AML-193 (cell line): Measurements from ENCODE around the gene BLOC1S4.
"Not testable (repeated sequence)": the region's sequence is repeated elsewhere in the genome, so short reads cannot be mapped to it uniquely, and the experiment has no call there.

Source experiments
- DNase-seq, 2 experiments: peaks; one replicate each; lab custom pipeline; 2025; lab: John Stamatoyannopoulos, UW

Gene BLOC1S4

GRCh38 chr4:6740347-6740746 is 24.4 kb downstream of the BLOC1S4 start:
- no peak for DNase-seq

GRCh38 chr4:6742507-6742906 is 26.5 kb downstream of the BLOC1S4 start:
- DNase-seq, result no peak

DNA sequence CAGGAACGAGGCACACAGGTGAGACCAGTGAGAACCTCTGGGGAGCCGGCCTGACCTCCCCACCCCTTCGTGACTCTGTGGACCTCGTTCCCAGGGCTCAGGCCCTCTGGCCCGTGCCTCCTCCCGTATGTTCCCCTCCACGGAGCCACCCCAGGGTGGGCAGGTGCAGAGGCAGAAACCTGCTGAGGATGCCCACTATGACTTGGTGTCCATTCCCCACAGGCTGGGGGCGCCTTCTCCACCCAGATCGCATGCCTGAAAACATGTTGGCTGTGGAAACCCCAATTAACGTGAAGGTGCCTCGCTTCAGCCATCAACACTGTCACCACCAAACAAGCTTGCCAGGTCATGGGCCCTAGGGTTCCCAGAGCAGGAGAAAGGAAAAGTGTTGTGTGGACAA is 27.0 kb downstream of the BLOC1S4 start:
- no peak for DNase-seq

- DNase-seq, result no peak
Measured at GRCh38 chr4:6746721-6747293, 30.8 kb downstream of the BLOC1S4 start.

- no peak for DNase-seq
Measured at GRCh38 chr4:6747294-6748051, 31.5 kb downstream of the BLOC1S4 start.

GRCh38 chr4:6748286-6748685 is 32.3 kb downstream of the BLOC1S4 start:
- DNase-seq, result no peak

DNA sequence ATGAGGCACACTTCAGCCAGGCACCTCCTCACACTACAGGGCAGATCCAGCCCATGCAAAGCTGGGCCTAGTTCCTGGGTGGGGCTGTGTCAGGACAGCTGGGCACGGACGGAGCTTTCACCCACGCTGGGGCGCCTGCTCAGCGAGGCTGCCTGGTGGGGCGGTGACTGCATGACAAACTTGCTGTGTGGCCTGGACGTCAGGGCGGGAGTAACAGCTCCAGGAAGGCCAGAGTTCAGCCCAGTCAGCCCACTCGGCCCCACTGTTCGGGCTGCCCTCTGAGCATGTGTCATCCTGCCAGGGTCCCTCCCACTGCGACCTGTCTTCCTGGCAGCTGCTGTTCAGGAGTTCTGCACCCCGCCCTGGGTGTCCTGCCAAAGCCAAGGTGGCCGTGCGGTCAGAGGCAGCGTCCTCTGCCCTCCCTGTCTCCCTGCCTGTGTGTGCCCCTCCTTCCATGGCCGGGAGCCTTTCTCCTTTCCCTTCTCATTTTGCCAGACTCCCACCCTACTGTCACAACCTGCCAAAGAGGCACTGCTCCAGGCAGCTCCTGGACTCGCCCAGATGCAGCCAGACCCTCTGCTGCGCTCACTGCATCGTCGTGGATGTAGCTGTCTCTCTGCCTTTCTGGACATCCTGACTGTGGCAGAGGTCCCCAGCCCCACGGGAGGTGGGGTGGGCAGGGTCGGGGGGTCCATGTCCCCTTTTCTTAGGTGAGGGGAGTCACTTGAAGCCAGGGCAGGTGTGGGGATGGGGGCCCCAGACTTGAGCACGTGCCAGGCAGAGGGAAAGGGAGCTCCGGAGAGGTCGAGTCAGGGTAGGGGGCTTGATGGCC is 33.6 kb downstream of the BLOC1S4 start:
- no peak for DNase-seq

DNA sequence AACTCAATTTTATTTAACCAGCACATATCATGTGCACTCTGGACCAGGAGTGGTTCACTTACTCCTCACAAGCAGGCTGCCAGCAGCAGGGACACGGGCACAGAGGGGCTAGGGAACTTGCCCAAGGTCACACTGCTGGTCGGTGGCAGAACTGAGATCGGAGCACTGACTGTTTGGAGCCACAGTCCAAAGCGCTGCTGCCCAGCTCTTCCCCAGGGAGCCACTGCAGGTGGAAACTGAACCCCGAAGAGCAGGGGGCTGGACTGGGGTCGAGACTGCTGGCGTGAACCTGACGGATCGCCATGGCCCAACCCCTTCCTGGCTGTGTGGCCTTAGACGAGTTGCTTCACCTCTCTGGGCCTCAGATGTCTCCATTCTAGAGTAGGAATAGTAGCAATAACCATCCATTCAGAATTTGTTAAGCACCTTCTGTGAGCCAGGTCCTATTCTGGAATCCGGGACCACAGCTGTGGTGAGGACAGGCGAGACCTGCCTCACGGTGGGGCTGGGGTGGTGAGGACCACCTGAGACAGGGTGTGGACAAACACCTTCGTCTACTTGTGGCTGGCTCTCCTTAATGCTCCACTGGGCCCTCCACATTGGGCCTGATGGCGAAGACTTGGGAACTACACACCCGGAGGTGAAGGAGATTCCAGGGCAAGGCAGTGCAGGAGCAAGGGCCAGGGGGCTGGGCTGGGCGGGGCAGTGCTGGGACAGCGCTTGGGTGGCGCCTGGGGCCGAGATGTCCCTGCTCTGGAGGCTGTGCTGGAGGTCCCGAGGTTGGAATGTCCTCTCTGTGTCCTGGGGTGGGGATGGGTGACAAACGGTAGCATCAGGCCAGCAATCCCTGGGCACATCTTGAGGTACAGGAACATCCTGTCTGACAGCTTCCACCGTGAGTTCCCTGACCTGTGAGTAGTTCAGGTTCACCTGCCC is 34.6 kb downstream of the BLOC1S4 start:
- DNase-seq, result no peak

GRCh38 chr4:6751611-6752485 is 35.9 kb downstream of the BLOC1S4 start:
- DNase-seq, result no peak

- peak; percentile 43 to 45 for DNase-seq
Measured at GRCh38 chr4:6752486-6752829, 36.5 kb downstream of the BLOC1S4 start.

GRCh38 chr4:6753103-6753560 is 37.2 kb downstream of the BLOC1S4 start:
- DNase-seq, result no peak

DNA sequence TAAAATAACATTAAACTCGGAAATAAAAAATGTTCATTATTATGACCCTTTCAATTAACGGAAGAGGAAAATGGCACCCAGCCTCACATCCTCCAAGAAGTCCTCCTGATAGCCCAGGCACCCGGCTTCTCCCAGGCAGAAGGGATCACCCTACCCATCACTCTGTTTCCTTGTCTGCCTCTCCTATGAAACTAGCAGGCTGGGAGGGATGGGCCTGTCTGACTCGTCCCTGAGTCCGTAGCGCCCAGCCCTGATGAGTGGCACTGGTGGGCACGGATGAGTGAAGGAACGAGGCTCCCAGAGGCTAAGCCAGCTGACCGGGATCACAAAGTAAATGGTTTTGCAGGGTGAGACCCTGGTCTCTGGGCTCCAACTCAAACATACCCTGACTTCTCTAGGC is 37.9 kb downstream of the BLOC1S4 start:
- DNase-seq, result no peak

DNA sequence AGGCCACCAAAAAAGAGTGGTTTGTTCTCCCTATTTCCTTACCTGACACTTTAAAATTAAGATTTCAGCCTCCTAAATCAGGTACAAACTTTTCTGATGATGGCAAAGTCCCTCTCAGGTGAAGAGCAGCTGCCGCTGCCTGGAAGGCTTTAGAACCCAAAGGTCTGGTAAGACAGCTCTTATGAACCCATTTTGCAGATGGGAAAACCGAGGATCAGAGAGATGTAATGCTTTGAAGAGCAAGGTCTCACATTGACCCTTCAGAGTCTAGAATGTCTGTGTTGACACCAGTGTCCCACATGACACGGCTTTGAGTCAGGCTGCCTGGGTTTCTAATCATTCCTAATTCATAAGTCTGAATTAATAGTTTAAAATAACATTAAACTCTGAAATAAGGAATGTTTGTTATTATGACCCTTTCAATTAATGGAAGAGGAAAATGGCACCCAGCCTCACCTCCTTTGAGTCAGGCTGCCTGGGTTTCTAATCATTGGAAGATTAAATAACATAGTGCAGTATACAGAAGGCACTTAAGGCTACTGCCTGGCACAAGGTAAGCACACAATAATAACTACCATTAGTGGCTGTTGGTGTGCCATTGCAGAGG is 38.6 kb downstream of the BLOC1S4 start:
- DNase-seq, result no peak

DNA sequence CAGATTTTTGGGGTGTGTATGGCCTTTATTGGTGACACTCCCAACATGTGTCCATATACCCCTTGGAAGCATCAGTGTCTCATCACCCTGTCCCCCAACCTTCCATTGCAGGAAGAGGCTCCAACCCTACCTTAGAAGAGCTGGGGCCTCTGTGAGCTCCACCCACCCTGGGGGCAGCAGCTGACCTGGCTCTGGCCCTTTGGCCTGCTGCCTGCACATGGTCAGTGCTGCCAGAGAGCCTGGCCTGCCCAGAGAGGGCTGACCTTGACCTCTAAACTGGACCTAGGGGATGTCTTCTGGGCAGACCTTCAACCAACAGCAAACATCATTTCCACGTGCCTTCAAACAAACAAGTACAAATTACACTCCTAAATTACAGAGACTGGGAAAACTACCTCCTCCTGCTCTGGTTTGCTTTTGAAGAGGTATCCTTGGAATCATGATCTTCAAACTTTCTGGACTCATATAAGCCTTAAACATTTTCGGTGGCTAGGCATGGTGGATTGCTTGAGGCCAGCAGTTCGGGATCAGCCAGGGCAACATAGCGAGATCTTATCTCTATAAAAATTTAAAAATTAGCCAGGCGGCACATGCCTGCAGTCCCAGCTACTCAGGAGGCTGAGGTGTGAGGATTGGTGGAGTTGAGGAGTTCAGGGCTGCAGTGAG is 39.2 kb downstream of the BLOC1S4 start:
- no peak for DNase-seq

DNA sequence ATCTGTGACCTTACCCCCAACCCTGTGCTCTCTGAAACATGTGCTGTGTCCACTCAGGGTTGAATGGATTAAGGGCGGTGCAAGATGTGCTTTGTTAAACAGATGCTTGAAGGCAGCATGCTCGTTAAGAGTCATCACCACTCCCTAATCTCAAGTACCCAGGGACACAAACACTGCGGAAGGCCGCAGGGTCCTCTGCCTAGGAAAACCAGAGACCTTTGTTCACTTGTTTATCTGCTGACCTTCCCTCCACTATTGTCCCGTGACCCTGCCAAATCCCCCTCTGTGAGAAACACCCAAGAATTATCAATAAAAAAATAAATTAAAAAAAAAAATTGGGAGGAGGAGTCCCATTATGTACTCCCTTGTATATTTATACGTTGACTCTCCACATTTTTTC is 40.4 kb downstream of the BLOC1S4 start:
- not testable (repeated sequence) for DNase-seq

GRCh38 chr4:6758728-6759127 is 42.8 kb downstream of the BLOC1S4 start:
- DNase-seq, result no peak

- no peak for DNase-seq
Measured at GRCh38 chr4:6760865-6761264, 44.9 kb downstream of the BLOC1S4 start.

DNA sequence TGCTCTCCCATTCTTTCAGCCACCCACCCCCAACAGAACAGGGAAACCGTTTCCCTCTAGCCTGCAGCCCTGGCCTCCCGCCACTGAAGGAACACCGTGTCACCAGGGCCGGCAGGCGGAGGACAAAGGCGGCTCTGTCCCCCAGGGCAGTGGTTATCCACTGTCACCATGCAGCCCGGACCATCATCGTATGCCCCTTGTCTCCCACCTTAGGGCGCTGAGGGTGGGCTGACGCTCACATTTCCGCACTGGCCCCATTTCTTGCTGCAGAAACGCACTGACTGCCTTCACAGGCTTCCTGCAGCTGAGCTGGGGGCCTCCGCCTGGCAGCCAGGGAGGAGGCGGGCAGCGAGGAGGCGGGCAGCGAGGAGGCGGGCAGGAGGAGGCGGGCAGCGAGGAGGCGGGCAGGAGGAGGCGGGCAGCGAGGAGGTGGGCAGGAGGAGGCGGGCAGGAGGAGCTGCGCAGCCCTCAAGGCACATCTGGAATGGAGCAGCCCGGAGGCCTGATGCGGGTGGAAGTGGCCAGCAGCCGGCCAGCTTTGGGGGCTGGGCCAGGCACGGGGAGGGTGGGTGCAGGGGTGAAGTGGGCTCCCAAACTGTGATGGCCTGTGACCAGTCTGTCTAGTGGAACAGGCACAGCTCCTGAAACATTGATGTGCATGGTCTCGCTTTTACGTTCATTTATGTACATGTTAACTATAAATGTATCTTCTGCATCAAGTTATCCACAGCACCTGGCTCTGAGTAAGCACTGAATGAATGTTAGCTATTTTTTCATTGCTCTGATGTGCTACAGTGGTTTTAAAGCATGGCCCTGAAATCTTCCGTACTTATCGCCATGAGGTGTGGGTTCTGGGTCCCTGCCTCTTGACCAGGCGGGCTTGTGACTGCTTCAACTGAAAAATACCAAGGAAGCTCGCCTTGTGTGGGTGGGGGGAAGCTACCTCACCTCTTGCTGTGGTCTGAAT is 46.0 kb downstream of the BLOC1S4 start:
- DNase-seq, result no peak
